ENCODE measurements around the gene ATP6V1B1. TPM values are rescaled to one million over a fixed set of nuclear protein-coding genes. Genes with fewer than 3 reads are reported as not detected.

The ATP6V1B1 gene
- total RNA-seq, 1 experiment from 2014 or later: not detected

- Histone ChIP-seq H3K9me2 (replicated peaks; ENCODE audit: low read length) (no peaks in the 10 kb centered on the region), H3K4me1 (ENCODE audit: insufficient read depth, low read length) (peaks cover 3% of the 10 kb centered on the region; the same call in 1 of the 2 replicates), H3K9ac (ENCODE audit: low read length) (no peak overlapping the region), H3K27ac (ENCODE audit: low read length) (no peak overlapping the region), H3K4me3 (ENCODE audit: low read length) (peak overlapping the region; percentile 74), H3K27me3 (ENCODE audit: low read length) (peaks cover 34% of the 10 kb centered on the region), H3K4me2 (ENCODE audit: low read length) (peak overlapping the region; percentile 91), H3K9me3 (ENCODE audit: low read length) (no peaks in the 10 kb centered on the region), H3F3A (ENCODE audit: low read length, unreplicated experiment) (no peaks in the 10 kb centered on the region), H4K20me1 (ENCODE audit: low read length) (no peaks in the 10 kb centered on the region), H2AFZ (ENCODE audit: low read length) (no peak overlapping the region), H3K36me3 (ENCODE audit: low read depth, low read length) (no peaks in the 10 kb centered on the region), H3K79me2 (ENCODE audit: low read length) (no peaks in the 10 kb centered on the region)
- TF ChIP-seq CTCF (conservative IDR thresholded peaks at IDR 0.05; ENCODE audit: low read depth, low read length): no peak
- no peak for TF ChIP-seq EZH2 (IDR thresholded peaks at IDR 0.05; ENCODE audit: low read length, unreplicated experiment)
- TF ChIP-seq EZH2phosphoT487 (IDR thresholded peaks at IDR 0.05; ENCODE audit: borderline replicate concordance, low read length): no peak
- intact Hi-C loops (cut with micrococcal nuclease): no loop called here
- ChIA-PET POLR2A (ENCODE audit: unreplicated experiment) (no interaction called here), CTCF (no interaction called here)
- ATAC-seq: no peak
- no TSS peak for BruUV-seq (replicated peaks)
- no peak for DNase-seq
Observed at GRCh38 chr2:70901227-70902066, 34.3 kb upstream of the ATP6V1B1 start.

DNA sequence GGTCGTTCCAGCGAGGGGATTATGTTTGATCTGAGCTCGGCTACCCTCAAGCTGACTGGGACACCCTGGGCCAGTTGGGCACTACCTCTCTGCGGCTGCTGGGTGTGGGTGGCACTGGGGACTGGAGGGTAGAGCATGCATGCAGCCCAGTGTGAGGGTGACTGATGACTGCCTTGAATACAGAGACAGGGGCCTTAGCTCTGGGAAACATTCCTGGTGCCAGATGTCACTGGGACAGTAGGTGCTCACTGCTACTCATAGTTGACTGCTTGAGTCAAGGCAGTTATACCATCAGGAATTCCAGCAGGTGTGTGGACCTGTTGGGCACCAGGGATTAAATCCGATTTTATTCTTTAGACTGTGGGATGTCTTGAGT lies 33.6 kb upstream of the ATP6V1B1 start:
- no peak overlapping the region for H2AFZ ChIP-seq (ENCODE audit: low read length)
- CTCF ChIA-PET: no interaction called here

More for the DNA sequence above, 33.6 kb upstream of the ATP6V1B1 start:
- no peaks in the 10 kb centered on the region for H4K20me1 ChIP-seq (ENCODE audit: low read length)
- H3K79me2 ChIP-seq (ENCODE audit: low read length): no peaks in the 10 kb centered on the region
- no peaks in the 10 kb centered on the region for H3K9me3 ChIP-seq (ENCODE audit: low read length)
- DNase-seq: no peak
- BruUV-seq (replicated peaks): no TSS peak
- no peak overlapping the region for H3K4me2 ChIP-seq (ENCODE audit: low read length)
- peaks cover 3% of the 10 kb centered on the region; the same call in 1 of the 2 replicates for H3K4me1 ChIP-seq (ENCODE audit: insufficient read depth, low read length)
- H3K27me3 ChIP-seq (ENCODE audit: low read length): peaks cover 28% of the 10 kb centered on the region
- no peak overlapping the region for H3K27ac ChIP-seq (ENCODE audit: low read length)
- H3F3A ChIP-seq (ENCODE audit: low read length, unreplicated experiment): no peaks in the 10 kb centered on the region
- no peak overlapping the region for H3K9ac ChIP-seq (ENCODE audit: low read length)
- ATAC-seq: no peak
- H3K4me3 ChIP-seq (ENCODE audit: low read length): no peak overlapping the region
- intact Hi-C loops (cut with micrococcal nuclease): no loop called here
- H3K36me3 ChIP-seq (ENCODE audit: low read depth, low read length): no peaks in the 10 kb centered on the region
- no peaks in the 10 kb centered on the region for H3K9me2 ChIP-seq (replicated peaks; ENCODE audit: low read length)
- TF ChIP-seq CTCF (conservative IDR thresholded peaks at IDR 0.05; ENCODE audit: low read depth, low read length): no peak
- no peak for TF ChIP-seq EZH2 (IDR thresholded peaks at IDR 0.05; ENCODE audit: low read length, unreplicated experiment)
- no peak for TF ChIP-seq EZH2phosphoT487 (IDR thresholded peaks at IDR 0.05; ENCODE audit: borderline replicate concordance, low read length)
- POLR2A ChIA-PET (ENCODE audit: unreplicated experiment): no interaction called here

All from PC-3 (cell line).